Psoas muscle (tissue), 8 donors: ENCODE data around the gene FAM216A. TPM values are rescaled to one million over a fixed set of nuclear protein-coding genes. Genes with fewer than 3 reads are reported as not detected.

Source experiments
- ATAC-seq, 4 donors: fragments of 200-7000 bp; cut with Tn5 transposase; one replicate each; pipeline ENCODE4 v1.9.1; 2020; ENCODE audit warnings: moderate library complexity in 3 of 4, mild to moderate bottlenecking in 2 of 4
- DNase-seq, 2 donors: peaks; one replicate each; pipeline ENCODE4 v3.0.0-alpha.2; 2020
- H3K27ac ChIP-seq: fragments of 200-600 bp; one replicate; pipeline ENCODE4 v1.8.0; 2022
- H3K27me3 ChIP-seq, 3 donors: fragments of 200-600 bp in 1 of 3; one replicate each; pipeline versions ENCODE4 v1.6.1 to v1.8.0; 2013 to 2022; ENCODE audit warnings: low read length in 2 of 3, mild to moderate bottlenecking in 2 of 3, moderate library complexity in 1 of 3; ENCODE audit not compliant: insufficient read depth in 3 of 3
- H3K36me3 ChIP-seq, 2 donors: fragments of 200-600 bp in 1 of 2; one replicate each; pipeline versions ENCODE4 v1.6.1 to v1.8.0; 2013 to 2022; ENCODE audit warnings: low read depth in 1 of 2, mild to moderate bottlenecking in 1 of 2, moderate library complexity in 1 of 2; ENCODE audit not compliant: insufficient read depth in 1 of 2
- H3K4me1 ChIP-seq: fragments of 200-600 bp; one replicate; pipeline ENCODE4 v1.8.0; 2022
- H3K4me3 ChIP-seq: fragments of 200-600 bp; one replicate; pipeline ENCODE4 v1.8.0; 2022; ENCODE audit warnings: mild to moderate bottlenecking
- H3K9me3 ChIP-seq: fragments of 200-600 bp; one replicate; pipeline ENCODE4 v1.8.0; 2022
- CTCF ChIP-seq: fragments of 200-600 bp; IDR thresholded peaks from one replicate; pipeline ENCODE4 v1.8.0; 2022; ENCODE audit warnings: antibody characterized with exemption
- WGBS, 3 donors: extraction: QIAGEN DNeasy Blood & Tissue Kit; methylation state at CpG; one replicate each; pipeline versions ENCODE4 v1.1.6 to v1.1.7; 2013; 5-methylcytosine and 5-hydroxymethylcytosine counted together
- intact Hi-C, 2 donors: fragments of 100-400 bp; cut with DNase I; formaldehyde crosslinking; loops; one replicate each; pipeline versions ENCODE4 v1.11.0 to v1.14.2; 2022
- polyA plus RNA-seq, 3 donors: library from polyadenylated mRNA; stranded (reverse); fragments of 200-250 nt; gene quantifications; one replicate each; pipeline ENCODE4 v1.2.3, GENCODE V29; 2013
- total RNA-seq, 4 donors: library from RNA; stranded (reverse); fragmentation: NEBNext Ultra II Directional in 2 of 4; extraction: Animal tissue kit (Norgen Biotek cat#: 25700) in 2 of 4; gene quantifications; one replicate each; pipeline versions ENCODE4 v1.2.1 to v1.2.4, GENCODE V29; 2021 to 2023
- donor health status: healthy with polysubstance abuse.
- donor health status: DM: no; HTN: no; CAD: no; lungs with moderate emphysema.
- donor health status: Bipolar disorder and iron deficiency.
- donor health status: healthy.
- donor health status: DM: yes; HTN: yes; CAD: no.
- donor health status: DM: no; HTN: no; CAD: no.
- donor health status: DM: no; HTN: no; CAD: no.
- donor health status: DM: yes; HTN: yes; CAD: no.

Gene FAM216A
- total and polyA plus RNA-seq, 7 donors, result 1.7 to 8.3 (median 3.1) TPM

- no peaks in the 10 kb centered on the region for H3K27me3 ChIP-seq
- intact Hi-C loops, result loop anchor here in 1 of 2 donors (5.0 kb wide), 1 partner anchor 48 kb away; no protein-coding TSS in a partner anchor
- H3K4me1 ChIP-seq, result peaks cover 83% of the 10 kb centered on the region
- no peaks in the 10 kb centered on the region for H3K9me3 ChIP-seq
- H3K27ac ChIP-seq, result peak overlapping the region; percentile 86
- H3K36me3 ChIP-seq, result peaks cover 10 to 47% of the 10 kb centered on the region in 2 donors
- WGBS, 3 donors, result 60 to 77% (median 64%) methylated on average over 5 of the region's 5 CpGs
- peak in 1 of 2 donors; percentile 58 for DNase-seq
- peak in 3 of 4 donors; percentile 29 to 55 (median 52) for ATAC-seq
- TF ChIP-seq CTCF, result no peak
- H3K4me3 ChIP-seq, result peak overlapping the region; percentile 23
Measured at GRCh38 chr12:110538869-110539622, 70.4 kb downstream of the FAM216A start.

Other genes starting within 250 kb of the FAM216A start
- gene ATP2A2, start 187.6 kb upstream of the FAM216A start, total RNA-seq, result 1,000 to 10,000 TPM; 1,152 to 2,814 (median 1,810) TPM
- 1,000 to 10,000 TPM in 2 of 3 donors, 100 to 1,000 TPM in 1; 691 to 1,378 (median 1,014) TPM for gene ATP2A2, start 187.6 kb upstream of the FAM216A start, polyA plus RNA-seq
- gene ANAPC7, start 65.1 kb upstream of the FAM216A start, total RNA-seq, result 10 to 100 TPM; 31.9 to 43.9 (median 40.2) TPM
- 10 to 100 TPM; 20.8 to 35.1 (median 24.0) TPM for gene ANAPC7, start 65.1 kb upstream of the FAM216A start, polyA plus RNA-seq
- 10 to 100 TPM; 52.7 to 71.6 (median 59.7) TPM for gene ARPC3, start 18.5 kb upstream of the FAM216A start, total RNA-seq
- gene ARPC3, start 18.5 kb upstream of the FAM216A start, polyA plus RNA-seq, result 100 to 1,000 TPM; 115 to 168 (median 143) TPM
- gene GPN3, start 588 bp upstream of the FAM216A start, total RNA-seq, result 10 to 100 TPM; 25.7 to 34.9 (median 27.6) TPM
- gene GPN3, start 588 bp upstream of the FAM216A start, polyA plus RNA-seq, result 10 to 100 TPM; 26.0 to 41.7 (median 31.1) TPM
- 100 to 1,000 TPM in 3 of 4 donors, 10 to 100 TPM in 1; 70.4 to 136 (median 121) TPM for gene VPS29, start 33.3 kb downstream of the FAM216A start, total RNA-seq
- gene VPS29, start 33.3 kb downstream of the FAM216A start, polyA plus RNA-seq, result 100 to 1,000 TPM; 168 to 216 (median 188) TPM
- 1 to 10 TPM; 1.1 to 4.2 (median 1.4) TPM for gene RAD9B, start 33.5 kb downstream of the FAM216A start, total RNA-seq
- 1 to 10 TPM in 2 of 3 donors, under 1 TPM in 1; 0.77 to 3.8 (median 2.6) TPM for gene RAD9B, start 33.5 kb downstream of the FAM216A start, polyA plus RNA-seq
- gene PPTC7, start 114.5 kb downstream of the FAM216A start, total RNA-seq, result 100 to 1,000 TPM in 2 of 4 donors, 10 to 100 TPM in 2; 61.1 to 213 (median 86.7) TPM
- gene PPTC7, start 114.5 kb downstream of the FAM216A start, polyA plus RNA-seq, result 100 to 1,000 TPM in 1 of 3 donors, 10 to 100 TPM in 2; 54.6 to 134 (median 65.4) TPM
- gene TCTN1, start 145.3 kb downstream of the FAM216A start, total RNA-seq, result 10 to 100 TPM in 3 of 4 donors, 1 to 10 TPM in 1; 8.6 to 23.5 (median 12.7) TPM
- gene TCTN1, start 145.3 kb downstream of the FAM216A start, polyA plus RNA-seq, result 10 to 100 TPM in 2 of 3 donors, 1 to 10 TPM in 1; 4.0 to 24.7 (median 12.1) TPM
- 1 to 10 TPM; 1.7 to 8.9 (median 4.3) TPM for gene HVCN1, start 220.3 kb downstream of the FAM216A start, total RNA-seq
- 1 to 10 TPM; 1.4 to 6.4 (median 2.8) TPM for gene HVCN1, start 220.3 kb downstream of the FAM216A start, polyA plus RNA-seq